Vagina (tissue), 2 donors: Measurements from ENCODE around the gene ZNF331.

Experiments used
- CTCF ChIP-seq, 3 experiments: fragments of 450-650 bp in 2 of 3; fragments of 200-600 bp in 1 of 3; sonication (generic) in 1 of 3; IDR thresholded peaks; one replicate each; pipeline ENCODE4 v1.5.1; 2017 to 2019; ENCODE audit warnings: antibody characterized with exemption in 3 of 3, mild to moderate bottlenecking in 2 of 3, moderate library complexity in 2 of 3
- POLR2A ChIP-seq, 2 donors: fragments of 450-650 bp; IDR thresholded peaks; one replicate each; pipeline ENCODE4 v1.6.1; 2017; ENCODE audit warnings: antibody characterized with exemption in 2 of 2, mild to moderate bottlenecking in 2 of 2, moderate library complexity in 2 of 2
- POLR2AphosphoS5 ChIP-seq, 2 donors: sonication (generic); formaldehyde crosslinking; IDR thresholded peaks; one replicate each; pipeline ENCODE4 v1.9.0; 2017; ENCODE audit warnings: antibody characterized with exemption in 2 of 2, mild to moderate bottlenecking in 2 of 2, low read depth in 1 of 2; ENCODE audit not compliant: insufficient read depth in 1 of 2

GRCh38 chr19:53553865-53554791 lies 16.2 kb downstream of the ZNF331 start:
- TF ChIP-seq CTCF (IDR thresholded peaks at IDR 0.05) (no peak), POLR2A (IDR thresholded peaks at IDR 0.05) (peak in 1 of 2 donors; percentile 70), POLR2AphosphoS5 (IDR thresholded peaks at IDR 0.05; ENCODE audit: insufficient read depth in 1 of 2, low read depth in 1 of 2) (peak; percentile 83 to 94)
